GM12878 (cell line): Measurements from ENCODE around the gene PNLDC1. TPM values are rescaled to one million over a fixed set of nuclear protein-coding genes. Genes with fewer than 3 reads are reported as not detected.

Source experiments
- BMI1 ChIP-seq: fragments of 450-650 bp; IDR thresholded peaks from 2 replicates; pipeline ENCODE4 v1.6.1; 2016; ENCODE audit warnings: mild to moderate bottlenecking, moderate library complexity, borderline replicate concordance
- CBFB ChIP-seq: IDR thresholded peaks from 2 replicates; pipeline ENCODE4 v1.6.1; 2016; ENCODE audit warnings: antibody characterized with exemption, low read depth
- CHD4 ChIP-seq: fragments of 200-600 bp; sonication (generic); IDR thresholded peaks from 2 replicates; pipeline ENCODE4 v1.6.1; 2016; ENCODE audit warnings: mild to moderate bottlenecking
- FOXM1 ChIP-seq: IDR thresholded peaks from 2 replicates; pipeline ENCODE4 v1.6.1; 2012; ENCODE audit warnings: low read depth, mild to moderate bottlenecking, inconsistent platforms, low read length, moderate library complexity
- NFYB ChIP-seq: IDR thresholded peaks from 2 replicates; pipeline ENCODE4 v1.6.1; 2011; ENCODE audit warnings: low read depth, mild to moderate bottlenecking, low read length, improper control_type of control experiment, moderate library complexity; ENCODE audit not compliant: insufficient read depth
- NR2F1 ChIP-seq: fragments of 450-650 bp; conservative IDR thresholded peaks from 2 replicates; pipeline ENCODE4 v1.6.1; 2017; ENCODE audit warnings: mild to moderate bottlenecking
- PML ChIP-seq: IDR thresholded peaks from 2 replicates; pipeline ENCODE4 v1.6.1; 2012; ENCODE audit warnings: low read length, inconsistent platforms
- POLR2AphosphoS2 ChIP-seq: IDR thresholded peaks from 2 replicates; pipeline ENCODE4 v1.6.1; 2011; ENCODE audit warnings: low read depth, mild to moderate bottlenecking, low read length, improper control_type of control experiment, moderate library complexity
- SP1 ChIP-seq: IDR thresholded peaks from one replicate; pipeline ENCODE4 v1.6.1; 2011; ENCODE audit warnings: low read depth, low read length
- SRF ChIP-seq, 2 experiments: IDR thresholded peaks; 2 replicates each; pipeline ENCODE4 v1.6.1; 2011; ENCODE audit warnings: low read depth in 2 of 2, low read length in 2 of 2, mild to moderate bottlenecking in 1 of 2, moderate library complexity in 1 of 2
- SUPT20H ChIP-seq: IDR thresholded peaks from 2 replicates; pipeline ENCODE4 v1.6.1; 2011; ENCODE audit warnings: low read depth, mild to moderate bottlenecking, low read length, moderate library complexity, borderline replicate concordance; ENCODE audit not compliant: control insufficient read depth
- polyA plus RNA-seq, 11 experiments: library from polyadenylated mRNA; depleted of rRNA in 4 of 11; unstranded in 6 of 11; stranded (reverse) in 5 of 11; fragments of >200 nt; fragmentation: Nextera tagmentation in 4 of 11; fragmentation: Illumina TruSeq in 1 of 11; extraction: Ambion mirVana in 4 of 11; extraction: Trizol in 1 of 11; gene quantifications; 1 replicate in 1 of 11; 2 replicates in 10 of 11; pipeline versions ENCODE4 v1.2.1 to v1.2.3, GENCODE V29; 2011 to 2016; ENCODE audit warnings: inconsistent platforms in 2 of 11, missing spikeins in 2 of 11, low read depth in 1 of 11
- total RNA-seq, 4 experiments: library from RNA; depleted of rRNA in 3 of 4; stranded (reverse); fragments of >200 nt in 3 of 4; fragmentation: Illumina TruSeq in 1 of 4; extraction: Trizol in 1 of 4; gene quantifications; 2 replicates each; pipeline versions ENCODE4 v1.2.1 to v1.2.3, GENCODE V29; 2013 to 2021
- TF ChIP-seq, protein P1 (sequence below): fragments of 450-650 bp; formaldehyde crosslinking; IDR thresholded peaks from 2 replicates; pipeline ENCODE4 v1.5.0; 2022; ENCODE audit warnings: mild to moderate bottlenecking, missing genetic modification characterization
- TF ChIP-seq, protein P2 (sequence below): fragments of 150-350 bp; IDR thresholded peaks from 2 replicates; pipeline ENCODE4 v1.6.1; 2014; ENCODE audit warnings: mild to moderate bottlenecking, low read depth, low read length
- TF ChIP-seq, protein P3 (sequence below): IDR thresholded peaks from 2 replicates; pipeline ENCODE4 v1.6.1; 2012; ENCODE audit warnings: low read length, inconsistent platforms
- TF ChIP-seq, protein P4 (sequence below): IDR thresholded peaks from 2 replicates; pipeline ENCODE4 v1.6.1; 2012; ENCODE audit warnings: improper control_type of control experiment, low read depth, low read length; ENCODE audit not compliant: insufficient replicate concordance

The PNLDC1 gene
- total and polyA plus RNA-seq, 10 of the 15 experiments (the other 5 are each of a cell fraction or from before 2014, with no cell fraction given), result 0.06 to 0.25 (median 0.09) TPM; not detected in 2

DNA sequence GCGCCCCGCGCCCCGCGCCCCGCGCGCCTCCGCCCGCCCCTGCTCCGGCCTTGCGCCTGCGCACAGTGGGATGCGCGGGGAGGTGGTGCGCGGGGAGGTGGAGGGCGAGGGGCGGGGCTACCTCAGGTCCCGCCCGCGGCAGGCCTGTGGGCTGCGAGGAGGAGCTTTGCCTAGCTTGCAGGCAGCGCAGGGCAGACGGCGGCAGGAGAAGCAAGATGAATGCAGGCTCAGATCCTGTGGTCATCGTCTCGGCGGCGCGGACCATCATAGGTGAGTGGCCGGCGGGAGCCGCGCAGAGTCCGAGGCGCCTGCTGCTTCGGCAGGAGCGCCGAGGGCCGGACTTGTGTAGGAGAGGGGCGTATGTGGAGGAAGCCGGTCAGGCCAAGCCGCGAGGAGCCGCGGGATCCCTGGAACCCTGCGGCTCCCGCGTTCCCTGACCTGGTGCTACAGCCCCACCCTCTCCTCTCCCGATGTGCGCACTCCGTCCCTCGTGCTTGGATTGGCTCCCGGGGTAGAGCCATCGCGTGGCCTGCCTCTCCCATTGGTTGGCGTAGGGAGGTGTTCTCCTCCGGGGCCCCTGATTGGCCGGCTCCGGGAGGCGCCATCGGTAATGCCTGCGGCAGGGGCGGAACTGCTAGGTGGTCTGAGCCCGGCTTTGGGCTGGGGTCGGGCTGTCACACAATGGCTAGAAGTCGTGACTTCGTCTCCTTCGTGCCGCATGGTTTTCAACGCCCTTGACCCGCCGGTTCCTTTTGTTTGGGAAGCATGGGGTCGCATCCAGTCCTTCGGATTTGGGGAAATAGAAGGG lies 38.0 kb upstream of the PNLDC1 start, which contains the start of gene ACAT2 (continued):
- TF ChIP-seq, protein P1, sequence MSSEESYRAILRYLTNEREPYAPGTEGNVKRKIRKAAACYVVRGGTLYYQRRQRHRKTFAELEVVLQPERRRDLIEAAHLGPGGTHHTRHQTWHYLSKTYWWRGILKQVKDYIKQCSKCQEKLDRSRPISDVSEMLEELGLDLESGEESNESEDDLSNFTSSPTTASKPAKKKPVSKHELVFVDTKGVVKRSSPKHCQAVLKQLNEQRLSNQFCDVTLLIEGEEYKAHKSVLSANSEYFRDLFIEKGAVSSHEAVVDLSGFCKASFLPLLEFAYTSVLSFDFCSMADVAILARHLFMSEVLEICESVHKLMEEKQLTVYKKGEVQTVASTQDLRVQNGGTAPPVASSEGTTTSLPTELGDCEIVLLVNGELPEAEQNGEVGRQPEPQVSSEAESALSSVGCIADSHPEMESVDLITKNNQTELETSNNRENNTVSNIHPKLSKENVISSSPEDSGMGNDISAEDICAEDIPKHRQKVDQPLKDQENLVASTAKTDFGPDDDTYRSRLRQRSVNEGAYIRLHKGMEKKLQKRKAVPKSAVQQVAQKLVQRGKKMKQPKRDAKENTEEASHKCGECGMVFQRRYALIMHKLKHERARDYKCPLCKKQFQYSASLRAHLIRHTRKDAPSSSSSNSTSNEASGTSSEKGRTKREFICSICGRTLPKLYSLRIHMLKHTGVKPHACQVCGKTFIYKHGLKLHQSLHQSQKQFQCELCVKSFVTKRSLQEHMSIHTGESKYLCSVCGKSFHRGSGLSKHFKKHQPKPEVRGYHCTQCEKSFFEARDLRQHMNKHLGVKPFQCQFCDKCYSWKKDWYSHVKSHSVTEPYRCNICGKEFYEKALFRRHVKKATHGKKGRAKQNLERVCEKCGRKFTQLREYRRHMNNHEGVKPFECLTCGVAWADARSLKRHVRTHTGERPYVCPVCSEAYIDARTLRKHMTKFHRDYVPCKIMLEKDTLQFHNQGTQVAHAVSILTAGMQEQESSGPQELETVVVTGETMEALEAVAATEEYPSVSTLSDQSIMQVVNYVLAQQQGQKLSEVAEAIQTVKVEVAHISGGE (CRISPR knock-in tag), result no peak
- TF ChIP-seq SUPT20H (no peak), FOXM1 (no peak), CBFB (no peak), CHD4 (no peak), NR2F1 (no peak), SRF (IDR thresholded peaks at IDR 0.05; ENCODE audit: low read depth in 2 of 2, low read length in 2 of 2) (no peak), NFYB (peak; percentile 99), BMI1 (no peak), PML (peak; percentile 65; the same call in 1 of the 2 replicates), SP1 (peak; percentile 96), POLR2AphosphoS2 (no peak)
- TF ChIP-seq, protein P2, sequence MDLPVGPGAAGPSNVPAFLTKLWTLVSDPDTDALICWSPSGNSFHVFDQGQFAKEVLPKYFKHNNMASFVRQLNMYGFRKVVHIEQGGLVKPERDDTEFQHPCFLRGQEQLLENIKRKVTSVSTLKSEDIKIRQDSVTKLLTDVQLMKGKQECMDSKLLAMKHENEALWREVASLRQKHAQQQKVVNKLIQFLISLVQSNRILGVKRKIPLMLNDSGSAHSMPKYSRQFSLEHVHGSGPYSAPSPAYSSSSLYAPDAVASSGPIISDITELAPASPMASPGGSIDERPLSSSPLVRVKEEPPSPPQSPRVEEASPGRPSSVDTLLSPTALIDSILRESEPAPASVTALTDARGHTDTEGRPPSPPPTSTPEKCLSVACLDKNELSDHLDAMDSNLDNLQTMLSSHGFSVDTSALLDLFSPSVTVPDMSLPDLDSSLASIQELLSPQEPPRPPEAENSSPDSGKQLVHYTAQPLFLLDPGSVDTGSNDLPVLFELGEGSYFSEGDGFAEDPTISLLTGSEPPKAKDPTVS, result no peak
- TF ChIP-seq, protein P3, sequence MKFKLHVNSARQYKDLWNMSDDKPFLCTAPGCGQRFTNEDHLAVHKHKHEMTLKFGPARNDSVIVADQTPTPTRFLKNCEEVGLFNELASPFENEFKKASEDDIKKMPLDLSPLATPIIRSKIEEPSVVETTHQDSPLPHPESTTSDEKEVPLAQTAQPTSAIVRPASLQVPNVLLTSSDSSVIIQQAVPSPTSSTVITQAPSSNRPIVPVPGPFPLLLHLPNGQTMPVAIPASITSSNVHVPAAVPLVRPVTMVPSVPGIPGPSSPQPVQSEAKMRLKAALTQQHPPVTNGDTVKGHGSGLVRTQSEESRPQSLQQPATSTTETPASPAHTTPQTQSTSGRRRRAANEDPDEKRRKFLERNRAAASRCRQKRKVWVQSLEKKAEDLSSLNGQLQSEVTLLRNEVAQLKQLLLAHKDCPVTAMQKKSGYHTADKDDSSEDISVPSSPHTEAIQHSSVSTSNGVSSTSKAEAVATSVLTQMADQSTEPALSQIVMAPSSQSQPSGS, result no peak
- TF ChIP-seq, protein P4, sequence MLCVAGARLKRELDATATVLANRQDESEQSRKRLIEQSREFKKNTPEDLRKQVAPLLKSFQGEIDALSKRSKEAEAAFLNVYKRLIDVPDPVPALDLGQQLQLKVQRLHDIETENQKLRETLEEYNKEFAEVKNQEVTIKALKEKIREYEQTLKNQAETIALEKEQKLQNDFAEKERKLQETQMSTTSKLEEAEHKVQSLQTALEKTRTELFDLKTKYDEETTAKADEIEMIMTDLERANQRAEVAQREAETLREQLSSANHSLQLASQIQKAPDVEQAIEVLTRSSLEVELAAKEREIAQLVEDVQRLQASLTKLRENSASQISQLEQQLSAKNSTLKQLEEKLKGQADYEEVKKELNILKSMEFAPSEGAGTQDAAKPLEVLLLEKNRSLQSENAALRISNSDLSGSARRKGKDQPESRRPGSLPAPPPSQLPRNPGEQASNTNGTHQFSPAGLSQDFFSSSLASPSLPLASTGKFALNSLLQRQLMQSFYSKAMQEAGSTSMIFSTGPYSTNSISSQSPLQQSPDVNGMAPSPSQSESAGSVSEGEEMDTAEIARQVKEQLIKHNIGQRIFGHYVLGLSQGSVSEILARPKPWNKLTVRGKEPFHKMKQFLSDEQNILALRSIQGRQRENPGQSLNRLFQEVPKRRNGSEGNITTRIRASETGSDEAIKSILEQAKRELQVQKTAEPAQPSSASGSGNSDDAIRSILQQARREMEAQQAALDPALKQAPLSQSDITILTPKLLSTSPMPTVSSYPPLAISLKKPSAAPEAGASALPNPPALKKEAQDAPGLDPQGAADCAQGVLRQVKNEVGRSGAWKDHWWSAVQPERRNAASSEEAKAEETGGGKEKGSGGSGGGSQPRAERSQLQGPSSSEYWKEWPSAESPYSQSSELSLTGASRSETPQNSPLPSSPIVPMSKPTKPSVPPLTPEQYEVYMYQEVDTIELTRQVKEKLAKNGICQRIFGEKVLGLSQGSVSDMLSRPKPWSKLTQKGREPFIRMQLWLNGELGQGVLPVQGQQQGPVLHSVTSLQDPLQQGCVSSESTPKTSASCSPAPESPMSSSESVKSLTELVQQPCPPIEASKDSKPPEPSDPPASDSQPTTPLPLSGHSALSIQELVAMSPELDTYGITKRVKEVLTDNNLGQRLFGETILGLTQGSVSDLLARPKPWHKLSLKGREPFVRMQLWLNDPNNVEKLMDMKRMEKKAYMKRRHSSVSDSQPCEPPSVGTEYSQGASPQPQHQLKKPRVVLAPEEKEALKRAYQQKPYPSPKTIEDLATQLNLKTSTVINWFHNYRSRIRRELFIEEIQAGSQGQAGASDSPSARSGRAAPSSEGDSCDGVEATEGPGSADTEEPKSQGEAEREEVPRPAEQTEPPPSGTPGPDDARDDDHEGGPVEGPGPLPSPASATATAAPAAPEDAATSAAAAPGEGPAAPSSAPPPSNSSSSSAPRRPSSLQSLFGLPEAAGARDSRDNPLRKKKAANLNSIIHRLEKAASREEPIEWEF, result no peak
